ENCODE data around the gene COL5A3. TPM values are rescaled to one million over a fixed set of nuclear protein-coding genes. Genes with fewer than 3 reads are reported as not detected.

Gene COL5A3
- total RNA-seq, 4 donors from 2014 or later, result 3.7 to 7.4 (median 5.2) TPM

DNA sequence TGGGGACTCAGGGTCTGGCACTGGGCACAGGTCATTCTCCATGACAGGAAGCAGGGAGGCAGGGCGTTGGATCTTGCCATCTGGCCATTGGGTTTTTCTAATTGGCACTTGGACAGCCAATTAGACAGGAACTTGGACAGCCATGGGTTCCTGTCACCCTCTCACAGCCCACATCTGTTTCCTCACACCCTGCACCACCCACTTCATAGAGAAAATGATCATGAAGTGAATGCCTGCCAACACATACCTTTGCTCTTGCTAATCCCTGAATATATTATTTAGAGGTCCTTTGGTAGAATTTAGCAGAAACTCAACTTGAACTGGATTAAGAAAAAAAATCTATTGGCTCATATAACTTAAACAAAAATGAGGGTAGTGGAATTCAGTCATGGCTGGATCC, 69.1 kb downstream of the COL5A3 start:
- no peak for DNase-seq
- Histone ChIP-seq H3K9me3 (peaks cover 0 to 11% (median 8%) of the 10 kb centered on the region in 3 donors), H3K4me1 (peaks cover 7 to 28% (median 13%) of the 10 kb centered on the region in 3 donors), H3K36me3 (no peaks in the 10 kb centered on the region), H3K4me3 (no peak overlapping the region), H3K27me3 (peaks cover 0 to 15% (median 2%) of the 10 kb centered on the region in 4 donors), H3K27ac (peak overlapping the region in 1 of 4 donors; percentile 14)
- WGBS, 2 donors, result 40 to 43% methylated on average over 1 of the region's 1 CpG
- TF ChIP-seq, protein P1, sequence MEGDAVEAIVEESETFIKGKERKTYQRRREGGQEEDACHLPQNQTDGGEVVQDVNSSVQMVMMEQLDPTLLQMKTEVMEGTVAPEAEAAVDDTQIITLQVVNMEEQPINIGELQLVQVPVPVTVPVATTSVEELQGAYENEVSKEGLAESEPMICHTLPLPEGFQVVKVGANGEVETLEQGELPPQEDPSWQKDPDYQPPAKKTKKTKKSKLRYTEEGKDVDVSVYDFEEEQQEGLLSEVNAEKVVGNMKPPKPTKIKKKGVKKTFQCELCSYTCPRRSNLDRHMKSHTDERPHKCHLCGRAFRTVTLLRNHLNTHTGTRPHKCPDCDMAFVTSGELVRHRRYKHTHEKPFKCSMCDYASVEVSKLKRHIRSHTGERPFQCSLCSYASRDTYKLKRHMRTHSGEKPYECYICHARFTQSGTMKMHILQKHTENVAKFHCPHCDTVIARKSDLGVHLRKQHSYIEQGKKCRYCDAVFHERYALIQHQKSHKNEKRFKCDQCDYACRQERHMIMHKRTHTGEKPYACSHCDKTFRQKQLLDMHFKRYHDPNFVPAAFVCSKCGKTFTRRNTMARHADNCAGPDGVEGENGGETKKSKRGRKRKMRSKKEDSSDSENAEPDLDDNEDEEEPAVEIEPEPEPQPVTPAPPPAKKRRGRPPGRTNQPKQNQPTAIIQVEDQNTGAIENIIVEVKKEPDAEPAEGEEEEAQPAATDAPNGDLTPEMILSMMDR (IDR thresholded peaks at IDR 0.05), result no peak
- no peak for TF ChIP-seq POLR2A (IDR thresholded peaks at IDR 0.05)
- intact Hi-C loops (cut with DNase I), result no loop called here

DNA sequence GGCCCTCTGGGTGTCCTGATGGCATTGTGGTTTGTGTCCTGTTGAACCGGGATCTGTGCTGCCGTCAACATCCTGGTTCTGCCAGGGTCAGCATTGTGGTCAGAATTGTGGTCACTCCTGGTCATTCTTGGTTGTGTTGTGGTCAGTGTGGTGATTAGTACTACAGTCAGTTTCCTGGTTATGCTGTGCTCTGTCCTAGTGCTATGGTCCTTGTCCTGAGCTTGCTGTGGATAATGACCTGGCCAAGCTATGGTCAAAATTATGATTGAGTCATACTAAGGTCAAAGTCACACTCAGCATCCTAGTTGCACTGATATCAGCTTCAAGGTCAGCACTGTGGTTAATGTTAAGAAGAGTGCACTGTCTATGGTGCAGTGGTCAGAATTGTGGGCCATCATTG, 69.5 kb downstream of the COL5A3 start:
- peaks cover 12 to 28% (median 12%) of the 10 kb centered on the region in 3 donors for H3K4me1 ChIP-seq
- intact Hi-C loops (cut with DNase I), result no loop called here
- DNase-seq, result no peak
- peaks cover 0 to 11% (median 8%) of the 10 kb centered on the region in 3 donors for H3K9me3 ChIP-seq
- no peak overlapping the region for H3K27ac ChIP-seq
- no peaks in the 10 kb centered on the region for H3K36me3 ChIP-seq
- H3K4me3 ChIP-seq, result no peak overlapping the region
- peaks cover 0 to 20% (median 2%) of the 10 kb centered on the region in 4 donors for H3K27me3 ChIP-seq
- no peak for TF ChIP-seq POLR2A (IDR thresholded peaks at IDR 0.05)
- 50 to 52% methylated on average over 1 to 2 of the region's 2 CpGs for WGBS, 2 donors

DNA sequence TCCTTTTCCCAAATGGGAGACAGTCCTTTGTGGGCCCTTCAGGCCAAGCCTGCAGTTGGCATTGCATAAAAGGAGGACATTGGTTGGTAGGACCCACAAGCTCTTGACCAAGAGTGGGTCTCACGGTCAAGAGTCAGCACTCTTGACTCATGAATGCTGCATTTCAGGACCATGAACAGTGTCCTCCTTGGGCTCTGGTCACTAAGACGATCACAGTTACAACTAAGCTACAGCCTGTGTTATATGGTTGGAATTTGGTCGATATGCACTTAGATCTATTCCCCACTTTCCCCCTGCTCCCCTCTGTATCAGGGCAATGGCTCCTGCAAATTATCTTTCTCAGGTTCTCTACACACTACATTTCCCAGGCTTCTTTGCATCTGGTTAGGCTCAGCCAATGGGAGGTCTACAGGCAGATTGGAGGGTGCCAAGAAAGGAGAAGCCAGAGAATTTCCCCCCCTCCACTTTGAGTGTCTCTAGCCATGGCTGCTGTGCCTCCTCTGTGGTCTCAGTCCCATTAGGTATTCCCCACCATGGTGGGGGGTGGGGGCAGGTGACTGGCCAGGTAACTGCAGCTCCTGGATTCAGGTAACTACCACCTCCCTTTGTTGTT, 70.9 kb downstream of the COL5A3 start:
- no peak overlapping the region for H3K4me3 ChIP-seq
- TF ChIP-seq, protein P1 (IDR thresholded peaks at IDR 0.05), result no peak
- TF ChIP-seq POLR2A (IDR thresholded peaks at IDR 0.05), result no peak
- peaks cover 0 to 33% (median 2%) of the 10 kb centered on the region in 4 donors for H3K27me3 ChIP-seq
- no peak for DNase-seq
- H3K9me3 ChIP-seq, result peaks cover 0 to 11% (median 8%) of the 10 kb centered on the region in 3 donors
- intact Hi-C loops (cut with DNase I), result no loop called here
- H3K27ac ChIP-seq, result no peak overlapping the region
- no peaks in the 10 kb centered on the region for H3K36me3 ChIP-seq
- WGBS, 2 donors, result 62 to 70% methylated on average over 3 of the region's 3 CpGs
- peaks cover 19 to 28% (median 21%) of the 10 kb centered on the region in 3 donors for H3K4me1 ChIP-seq

DNA sequence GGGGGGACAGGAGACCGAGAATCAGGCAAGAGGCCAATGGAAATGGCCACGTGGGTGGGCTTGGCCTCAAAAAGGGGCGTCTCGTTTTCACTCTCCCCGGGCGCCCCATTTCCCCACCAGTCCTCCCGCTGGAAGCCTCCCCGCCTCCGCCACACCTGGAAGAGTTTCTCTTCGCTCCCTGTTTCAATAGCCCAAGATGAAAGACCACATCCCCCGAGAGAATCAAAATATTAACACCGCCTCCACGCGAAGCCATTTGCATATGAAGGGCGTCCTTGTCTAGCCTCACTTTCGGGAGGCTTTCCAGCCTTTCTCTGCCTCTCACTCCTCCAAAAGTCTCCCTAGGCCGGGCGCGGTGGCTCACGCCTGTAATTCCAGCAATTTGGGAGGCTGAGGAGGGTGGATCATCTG, 73.3 kb downstream of the COL5A3 start:
- Histone ChIP-seq H3K27me3 (peaks cover 0 to 57% (median 2%) of the 10 kb centered on the region in 4 donors), H3K4me3 (peak overlapping the region in 1 of 4 donors; percentile 67)
- intact Hi-C loops (cut with DNase I), result no loop called here

DNA sequence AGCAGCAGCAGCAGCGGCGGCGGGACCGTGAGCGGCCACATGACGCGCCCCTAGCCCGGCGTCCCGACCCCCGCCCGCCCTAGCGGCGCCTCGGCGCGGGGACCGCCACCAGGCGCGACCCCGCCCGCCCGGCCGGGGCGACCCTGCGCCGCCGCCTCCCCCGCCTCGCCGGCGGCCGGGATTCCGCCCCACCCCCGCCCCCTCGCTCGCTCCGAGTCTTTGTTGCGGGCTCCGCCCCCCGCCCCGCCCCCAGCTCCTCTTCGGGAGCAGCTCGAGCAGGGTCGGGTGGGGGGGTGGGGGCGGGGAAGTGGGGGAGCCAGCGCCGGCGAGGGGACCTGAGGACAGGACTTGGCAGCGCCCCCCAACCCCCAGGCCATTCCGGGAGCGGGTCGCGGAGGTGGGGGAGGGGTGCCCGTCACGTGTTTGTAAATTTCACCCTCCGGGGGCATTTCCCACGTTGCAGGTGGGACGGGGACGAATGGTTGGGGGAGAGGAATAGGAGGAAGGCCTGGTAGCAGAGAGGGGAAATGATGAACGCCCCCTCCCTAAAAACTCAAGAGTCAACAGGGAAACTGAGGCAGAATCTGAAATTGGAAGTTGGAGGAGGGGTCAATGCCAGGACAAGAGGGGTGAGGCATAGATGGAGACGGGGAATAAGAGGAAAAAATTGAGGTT, 73.8 kb downstream of the COL5A3 start, which contains the start of gene OLFM2:
Gene OLFM2, minus strand, starts transcription at position 190 of the 675 bp plus-strand sequence. Its CDS starts 149 bp downstream, at position 41.
- TF ChIP-seq POLR2A (IDR thresholded peaks at IDR 0.05), result no peak
- TF ChIP-seq, protein P1 (IDR thresholded peaks at IDR 0.05), result no peak
- intact Hi-C loops (cut with DNase I), result no loop called here
- H3K4me3 ChIP-seq, result peak within 1 kb of the TSS; percentile 36 to 67 (median 46)
- H3K36me3 ChIP-seq, result no peaks in the 10 kb centered on the region
- H3K27me3 ChIP-seq, result peaks cover 0 to 62% (median 2%) of the 10 kb centered on the region in 4 donors
- no peaks in the 10 kb centered on the region for H3K9me3 ChIP-seq
- WGBS, 2 donors, result 1 to 5% methylated on average over 3 to 9 of the region's 62 CpGs
- peak within 1 kb of the TSS; percentile 19 to 65 (median 38) for H3K27ac ChIP-seq
- DNase-seq, result no peak
- peaks cover 19 to 37% (median 24%) of the 10 kb centered on the region in 3 donors for H3K4me1 ChIP-seq

More for the DNA sequence above, 73.3 kb downstream of the COL5A3 start:
- no peaks in the 10 kb centered on the region for H3K36me3 ChIP-seq
- no peak for DNase-seq
- no peak for TF ChIP-seq POLR2A (IDR thresholded peaks at IDR 0.05)
- H3K4me1 ChIP-seq, result peaks cover 19 to 37% (median 24%) of the 10 kb centered on the region in 3 donors
- no peak overlapping the region for H3K27ac ChIP-seq
- 6 to 11% methylated on average over 14 to 19 of the region's 20 CpGs for WGBS, 2 donors
- peaks cover 0 to 5% (median 4%) of the 10 kb centered on the region in 3 donors for H3K9me3 ChIP-seq

Data from esophagus squamous epithelium (tissue), 5 donors.